Stimulated activated CD8-positive, alpha-beta memory T cell treated with anti-CD3 and anti-CD28 coated beads, Interleukin-4, amount 100 ng/mL, for 48 hours (primary cell): ENCODE measurements around the gene INTS14.
"Not testable (repeated sequence)": the region's sequence is repeated elsewhere in the genome, so short reads cannot be mapped to it uniquely, and the experiment has no call there.

Experiments
- DNase-seq: peaks from one replicate; pipeline ENCODE4 v3.0.0-alpha.2; 2020

INTS14 gene

DNA sequence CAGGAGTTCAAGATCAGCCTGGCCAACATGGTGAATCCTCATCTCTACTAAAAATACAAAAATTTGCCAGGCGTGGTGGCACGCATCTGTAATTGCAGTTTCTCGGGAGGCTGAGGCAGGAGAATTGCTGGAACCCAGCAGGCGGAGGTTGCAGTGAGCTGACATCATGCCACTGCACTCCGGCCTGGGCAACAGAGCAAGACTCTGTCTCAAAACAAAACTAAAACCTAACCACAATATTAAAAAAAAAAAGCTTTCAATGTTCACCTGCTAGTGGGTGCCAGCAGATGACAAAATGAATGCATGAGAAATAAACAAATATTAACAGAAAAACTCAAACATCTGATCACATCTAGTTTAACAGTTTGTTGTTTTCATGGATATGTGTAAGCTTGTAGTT lies 19.8 kb upstream of the INTS14 start:
- DNase-seq = no peak

DNA sequence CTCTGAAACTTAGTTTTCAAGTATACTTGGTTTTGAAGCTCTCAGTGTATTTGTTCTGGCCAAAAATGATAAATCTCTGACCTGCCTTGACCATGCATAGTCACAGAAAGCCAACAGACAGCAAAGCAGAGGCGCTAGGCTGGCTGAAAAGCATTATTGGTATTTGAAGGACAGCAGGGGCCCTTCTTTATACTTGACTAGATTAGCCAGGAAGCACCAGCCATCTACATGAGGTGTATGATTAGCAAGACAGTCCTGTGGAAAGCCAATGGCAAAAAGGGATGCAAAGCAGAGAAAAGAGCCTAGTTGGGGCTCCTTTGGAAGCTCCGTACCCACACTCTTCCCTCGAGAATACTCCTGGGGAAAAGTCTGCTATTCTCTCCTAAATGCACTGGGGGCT lies 18.6 kb upstream of the INTS14 start:
- DNase-seq = no peak

DNA sequence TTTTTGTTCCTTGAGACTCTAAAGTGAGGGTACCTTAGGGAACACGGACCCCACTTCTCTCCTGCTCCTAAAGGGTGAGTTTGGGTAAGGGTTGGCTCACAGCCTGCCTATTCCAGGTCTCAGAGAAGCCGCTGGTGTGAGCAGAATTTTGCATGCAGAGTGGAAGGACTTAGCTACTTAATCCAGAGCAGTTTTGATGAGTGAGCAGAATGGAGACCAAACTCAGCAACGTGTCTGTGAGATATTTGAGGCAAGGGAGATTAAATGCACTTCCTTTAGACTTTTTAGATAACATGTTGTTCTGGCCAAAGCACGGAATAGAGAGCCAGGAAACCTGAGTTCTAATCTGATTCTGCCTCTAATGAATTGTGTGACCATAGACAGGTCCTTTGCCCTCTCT lies 15.9 kb upstream of the INTS14 start:
- no peak for DNase-seq

DNA sequence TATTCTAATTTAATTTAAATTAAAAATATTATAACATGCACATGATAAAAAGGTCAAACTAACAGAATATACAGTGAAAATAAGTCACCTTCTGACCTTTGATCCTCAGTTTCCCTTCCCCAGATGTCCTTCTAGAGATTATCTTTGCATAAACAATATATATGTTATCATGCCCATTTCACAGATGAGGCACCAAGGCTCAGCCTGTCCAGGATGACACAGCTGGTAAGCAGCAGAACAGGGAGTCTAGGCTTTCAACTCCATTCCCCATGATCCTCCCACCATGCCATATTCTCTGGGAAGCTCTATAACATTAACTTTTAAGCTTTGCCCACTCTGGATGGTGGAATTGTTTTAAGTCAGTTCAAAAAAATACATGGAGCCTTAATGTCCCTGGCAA lies 12.2 kb upstream of the INTS14 start:
- no peak for DNase-seq

DNA sequence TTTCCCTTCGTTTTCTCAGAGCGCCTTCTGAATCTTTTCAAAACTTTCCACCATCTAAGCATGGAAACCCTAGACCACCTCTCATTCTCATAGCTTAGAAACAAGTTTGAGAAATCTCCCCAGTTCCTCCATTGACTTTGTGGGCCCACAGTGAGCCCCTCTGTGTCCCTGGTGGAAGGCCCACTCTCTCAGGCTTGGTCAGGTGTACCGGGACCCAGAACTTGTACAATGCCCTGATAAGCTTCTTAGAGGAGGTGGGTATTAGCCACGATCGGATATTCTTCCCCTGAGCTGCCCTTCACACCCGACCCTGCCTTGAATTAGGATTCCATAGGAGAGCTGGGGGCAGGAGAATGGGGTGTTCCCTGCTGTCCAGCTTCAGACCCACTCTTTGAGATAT lies 10.7 kb upstream of the INTS14 start, which contains the start of gene SLC24A1:
SLC24A1 (plus strand) TSS at position 301 of the 400 bp plus-strand sequence. CDS start 2,143 bp downstream, outside the sequence.
- no peak for DNase-seq

DNA sequence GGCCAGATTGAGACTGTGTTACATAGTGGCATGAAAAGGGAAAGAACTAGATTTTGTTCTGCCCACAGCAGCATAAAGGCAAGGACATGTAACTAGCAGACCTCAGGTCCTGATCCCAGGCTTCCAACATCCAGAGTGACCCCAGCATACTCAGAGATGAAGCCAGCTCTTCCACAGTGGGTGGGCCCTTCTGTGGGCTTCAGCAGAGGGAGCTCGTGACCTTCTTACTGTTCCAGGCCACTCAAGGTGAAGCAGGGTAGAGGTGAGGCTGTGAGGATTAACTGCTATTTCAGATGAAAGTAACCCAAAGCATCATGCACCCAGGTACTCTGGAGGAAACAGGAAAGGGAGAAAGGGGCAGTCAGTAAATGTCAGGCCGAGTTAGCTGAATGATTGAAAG lies 9.9 kb upstream of the INTS14 start:
- no peak for DNase-seq

DNA sequence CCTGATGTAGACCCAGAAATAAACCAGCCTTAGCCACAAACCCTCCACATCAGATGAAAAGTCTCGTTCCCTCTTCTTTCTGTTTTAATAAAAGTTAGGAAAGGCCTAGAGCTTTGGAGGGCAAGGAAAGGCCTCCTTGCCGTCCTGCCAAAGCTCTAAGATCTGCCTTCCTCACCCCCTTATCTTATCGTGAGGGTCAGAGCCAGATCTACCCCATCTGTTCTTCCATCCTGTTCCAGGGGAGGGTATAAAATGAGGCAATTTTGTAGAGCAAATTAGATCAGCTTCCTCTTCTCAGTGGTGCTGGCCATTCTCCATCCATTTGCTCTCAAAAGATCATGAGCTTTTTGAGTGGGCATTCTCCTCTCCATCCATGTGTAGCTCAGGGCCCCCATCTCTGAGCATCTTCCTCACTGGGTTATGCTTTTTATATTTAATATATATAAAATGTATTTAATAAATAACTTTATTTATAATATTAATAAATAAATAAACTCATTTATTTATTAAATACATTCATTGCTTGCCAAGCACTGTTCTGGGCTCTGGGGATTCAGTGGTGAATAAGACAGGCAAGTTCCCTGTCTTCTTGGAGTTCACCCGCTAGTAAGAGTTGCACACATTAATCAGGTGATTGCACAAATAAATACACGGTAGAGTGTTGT lies 8.8 kb upstream of the INTS14 start:
- DNase-seq = no peak

DNA sequence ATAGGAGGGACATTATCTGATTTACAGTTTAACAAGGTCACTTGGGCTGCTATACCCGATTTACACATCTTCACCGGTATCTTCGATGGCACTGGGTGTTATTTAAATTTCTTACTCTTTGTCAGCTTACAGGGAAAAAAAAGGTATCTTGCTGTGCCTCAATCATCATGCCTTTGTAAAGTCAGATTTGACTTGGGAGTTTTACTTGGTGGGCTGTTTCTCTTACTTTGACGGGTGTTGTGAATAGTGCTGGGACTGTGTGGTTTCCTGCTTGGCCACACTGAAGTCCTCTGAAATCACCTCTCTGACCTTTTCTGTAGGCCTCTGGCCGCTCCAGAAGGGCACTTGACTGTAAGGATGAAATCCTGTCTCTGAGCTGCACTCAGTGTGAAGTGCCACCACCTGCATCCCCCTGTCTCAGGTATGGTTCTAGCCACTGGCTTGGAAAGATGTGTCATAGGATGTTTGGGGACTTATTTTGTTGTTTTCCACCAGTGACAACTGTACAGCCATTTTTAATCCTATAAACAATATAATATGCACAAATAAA lies 7.7 kb upstream of the INTS14 start:
- DNase-seq = no peak

DNA sequence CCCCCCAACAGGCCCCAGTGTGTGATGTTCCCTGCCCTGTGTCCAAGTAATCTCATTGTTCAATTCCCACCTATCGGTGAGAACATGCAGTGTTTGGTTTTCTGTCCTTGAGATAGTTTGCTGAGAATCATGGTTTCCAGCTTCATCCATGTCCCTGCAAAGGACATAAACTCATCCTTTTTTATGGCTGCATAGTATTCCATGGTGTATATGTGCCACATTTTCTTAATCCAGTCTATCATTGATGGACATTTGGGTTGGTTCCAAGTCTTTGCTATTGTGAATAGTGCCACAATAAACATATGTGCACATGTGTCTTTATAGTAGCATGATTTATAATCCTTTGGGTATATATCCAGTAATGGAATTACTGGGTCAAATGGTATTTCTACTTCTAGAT lies 5.0 kb upstream of the INTS14 start:
- DNase-seq = not testable (repeated sequence)

DNA sequence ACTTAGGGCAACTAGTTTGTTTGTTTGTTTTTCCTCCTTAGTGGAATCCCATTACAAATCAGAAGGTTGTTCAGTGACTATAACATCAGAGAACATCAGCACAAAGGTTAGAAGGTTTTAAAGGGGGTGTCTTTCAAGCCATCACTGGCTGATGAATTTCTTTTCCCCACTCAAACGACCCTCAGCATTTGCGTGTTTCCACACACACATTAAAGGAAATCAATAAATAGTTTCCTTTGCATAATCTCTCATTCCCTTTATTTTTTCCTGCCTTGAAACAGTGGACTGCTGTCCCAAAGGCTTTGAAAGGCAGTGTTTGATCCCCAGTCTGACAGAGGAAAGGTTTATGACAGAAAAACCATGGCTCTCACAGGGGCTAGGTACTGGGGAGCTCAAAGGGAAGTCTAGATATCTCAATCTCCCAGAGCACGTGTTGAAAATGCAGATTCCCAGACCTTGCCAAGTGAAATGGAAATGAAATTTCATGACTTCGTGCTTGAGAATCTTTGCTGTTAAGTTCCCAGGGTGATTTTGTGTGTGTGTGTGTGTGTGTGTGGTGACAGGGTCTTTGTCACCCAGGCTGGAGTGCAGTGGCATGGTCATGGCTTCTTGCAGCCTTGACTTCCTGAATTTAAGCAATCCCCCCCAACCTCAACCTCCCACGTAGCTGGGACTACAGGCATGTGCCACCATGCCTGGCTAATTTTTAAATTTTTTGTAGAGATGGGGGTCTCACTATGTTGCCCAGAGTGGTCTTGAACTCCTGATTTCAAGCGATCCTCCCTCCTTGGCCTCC lies 2.2 kb upstream of the INTS14 start:
- no peak for DNase-seq

DNA sequence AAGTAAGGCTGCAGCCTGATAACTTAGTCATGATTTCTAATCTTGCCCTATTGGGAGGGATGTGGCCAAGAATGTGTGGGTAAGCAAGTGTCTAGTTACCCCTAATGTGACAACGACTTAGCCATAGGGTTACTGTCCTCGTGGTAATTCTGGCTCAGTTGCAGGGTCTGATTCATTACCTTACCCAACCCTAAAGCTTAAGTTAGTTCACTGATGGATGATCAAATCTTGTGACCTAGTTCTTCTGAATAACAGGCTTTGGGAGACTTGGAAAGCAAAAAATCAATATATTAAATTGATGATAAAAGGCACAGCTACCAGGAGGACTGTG lies 1.6 kb upstream of the INTS14 start:
- DNase-seq = no peak

DNA sequence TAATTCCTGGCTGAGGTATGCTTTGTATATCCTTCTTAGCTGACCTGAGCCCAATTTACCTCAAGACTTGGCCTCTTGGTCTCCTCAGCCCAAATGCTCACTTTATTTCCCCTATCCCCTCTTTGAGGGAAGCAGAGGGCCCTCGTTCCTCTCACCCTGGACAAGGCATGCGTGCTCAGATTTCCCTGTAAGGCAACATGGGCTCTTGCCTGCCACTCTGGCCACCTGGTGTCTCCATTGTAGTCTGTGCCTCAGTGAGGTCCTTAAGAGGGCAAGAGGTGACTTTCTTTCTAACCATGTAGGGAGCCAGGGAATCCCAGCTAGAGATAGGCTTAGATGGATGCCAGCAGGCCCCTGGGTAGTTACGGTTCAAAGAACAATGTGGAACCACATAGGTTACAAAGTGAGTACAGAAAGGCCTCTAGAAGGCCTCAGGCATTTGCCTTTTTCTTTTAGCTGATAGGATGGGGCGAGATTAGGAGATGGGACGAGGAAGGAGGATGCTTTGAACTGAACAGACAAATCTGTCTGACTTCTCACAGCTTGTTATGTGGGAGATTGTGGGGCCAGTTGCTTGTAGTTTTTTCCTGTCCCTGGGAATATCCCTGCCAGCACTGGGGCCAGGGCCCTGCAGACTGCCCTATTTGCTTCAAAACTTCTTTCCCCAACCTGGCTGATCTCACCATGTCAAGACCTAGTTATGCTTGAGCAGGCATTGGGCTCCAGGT lies 1.1 kb upstream of the INTS14 start:
- DNase-seq = no peak

DNA sequence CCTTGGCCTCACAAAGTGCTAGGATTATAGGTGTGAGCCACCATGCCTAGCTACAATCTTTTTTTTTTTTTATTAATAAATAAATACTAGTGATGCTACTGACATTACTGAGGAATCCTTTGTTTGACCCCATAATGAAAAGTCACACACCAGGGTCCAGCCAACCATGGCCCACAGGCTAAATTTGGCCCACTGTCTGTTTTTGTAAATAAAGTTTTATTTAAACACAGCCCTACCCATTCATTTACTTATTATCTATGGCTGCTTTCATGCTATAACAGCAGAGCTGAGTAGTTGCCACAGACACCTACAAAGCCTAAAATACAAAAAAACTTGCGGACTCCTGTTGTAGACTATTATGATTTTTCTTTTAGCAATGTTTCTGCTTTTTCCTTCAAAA lies 7.4 kb downstream of the INTS14 start:
- DNase-seq = no peak

DNA sequence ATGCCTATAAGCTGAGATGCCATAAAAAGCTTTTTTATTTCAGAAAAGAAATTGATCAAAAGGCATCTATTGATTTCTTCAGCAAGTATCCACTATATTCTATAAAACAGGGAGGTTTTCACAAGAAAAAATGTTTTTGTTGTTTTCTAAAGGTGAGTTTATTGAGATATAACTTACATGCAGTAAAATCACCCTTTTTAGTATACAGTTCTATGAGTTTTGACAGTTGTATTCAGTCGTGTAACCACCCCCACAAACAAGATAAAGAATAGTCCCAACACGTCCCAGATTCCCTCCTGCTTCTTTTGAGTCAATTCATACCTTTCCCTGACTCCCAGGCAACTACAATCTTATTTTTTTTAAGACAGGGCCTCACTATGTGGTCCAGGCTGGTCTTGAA lies 7.8 kb downstream of the INTS14 start:
- DNase-seq = no peak

DNA sequence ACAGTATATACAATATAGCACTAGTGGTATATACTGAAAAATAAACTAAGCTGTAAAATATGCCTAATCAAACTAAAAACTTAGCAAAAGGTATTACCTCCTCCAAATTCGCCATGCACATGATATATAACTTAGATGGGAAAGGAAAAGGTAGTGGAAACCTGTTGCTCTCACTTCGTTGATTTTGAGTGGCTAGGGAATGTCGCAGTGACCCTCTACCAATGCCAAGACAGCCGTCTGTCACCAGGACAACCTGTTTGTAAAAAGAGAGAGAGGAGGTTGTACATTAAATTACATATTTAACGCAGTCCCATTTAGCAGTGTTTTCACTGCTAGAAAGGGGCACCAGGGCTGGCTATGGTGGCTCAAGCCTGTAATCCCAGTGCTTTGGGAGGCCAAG lies 11.3 kb downstream of the INTS14 start:
- DNase-seq = no peak

DNA sequence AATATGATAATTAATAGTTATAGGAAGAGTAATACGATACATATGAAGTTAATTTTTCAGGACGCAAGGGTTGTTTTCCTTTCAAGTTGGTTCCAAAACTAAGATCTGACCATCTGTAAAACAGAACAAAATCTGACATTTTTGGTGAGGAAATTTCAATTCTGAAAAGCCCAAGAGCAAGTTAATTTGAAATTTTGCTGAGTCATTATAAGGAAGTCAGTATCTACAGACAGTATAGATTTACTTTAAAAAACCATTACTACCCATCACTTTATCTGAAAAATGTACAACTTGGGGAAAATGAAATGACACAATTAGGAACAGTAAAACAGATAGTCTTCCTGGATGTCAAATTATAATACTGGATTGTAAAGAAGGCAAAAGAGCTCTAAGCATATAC lies 12.5 kb downstream of the INTS14 start:
- no peak for DNase-seq

DNA sequence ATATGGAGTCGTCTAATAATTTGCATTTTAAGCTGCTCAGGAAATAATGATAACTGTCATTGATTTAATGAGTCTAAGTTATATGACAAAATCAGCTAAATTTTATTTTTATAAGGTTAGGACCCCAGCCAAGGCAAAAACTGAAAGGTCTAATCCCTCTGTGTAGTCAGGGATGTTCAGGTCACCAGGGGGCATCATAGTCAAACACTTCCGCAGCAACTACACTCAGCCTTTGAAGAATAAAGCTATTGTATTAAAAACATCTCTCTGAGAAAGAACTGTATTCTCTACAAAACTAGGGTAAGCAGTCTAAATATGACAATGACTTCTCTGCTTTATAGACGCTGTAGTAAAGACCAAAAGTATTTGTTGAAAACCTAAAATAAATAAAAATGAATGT lies 15.0 kb downstream of the INTS14 start:
- no peak for DNase-seq

DNA sequence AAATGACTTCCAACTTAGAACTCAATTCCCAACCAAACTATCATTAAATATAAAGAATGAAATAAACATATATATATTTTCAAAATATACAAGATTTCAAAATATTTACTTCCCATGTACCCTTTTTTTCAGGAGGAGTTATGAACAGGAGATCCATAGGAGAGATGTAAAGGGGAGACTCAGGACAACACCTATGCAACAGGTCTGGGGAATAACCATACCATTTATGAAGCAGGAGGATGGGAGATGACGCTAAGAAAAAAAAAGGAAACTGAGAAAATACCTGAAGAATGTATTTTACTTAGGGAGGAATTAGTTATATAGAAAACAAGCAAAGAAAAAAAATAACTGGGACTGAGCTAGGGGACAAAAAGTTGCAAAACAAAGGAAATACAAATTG lies 23.8 kb downstream of the INTS14 start:
- DNase-seq = no peak

DNA sequence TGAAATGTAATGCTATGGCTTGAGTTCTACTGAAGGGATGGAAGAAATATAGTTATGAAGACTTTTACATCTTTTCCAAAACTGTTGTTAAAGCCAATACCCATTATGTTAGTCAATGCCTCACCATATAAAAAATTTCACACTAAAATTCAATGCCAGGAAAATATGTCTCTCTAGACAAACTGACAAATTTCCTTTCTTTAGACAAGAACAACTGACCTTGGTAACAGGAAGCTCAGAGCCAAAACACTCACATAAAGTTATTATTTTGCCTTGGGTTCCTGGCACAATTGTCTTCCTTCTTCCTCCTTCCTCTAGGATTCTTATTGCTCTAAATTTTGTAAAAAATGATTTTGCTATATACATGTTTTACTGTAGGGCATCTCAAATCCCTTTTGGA lies 26.7 kb downstream of the INTS14 start:
- DNase-seq = no peak

DNA sequence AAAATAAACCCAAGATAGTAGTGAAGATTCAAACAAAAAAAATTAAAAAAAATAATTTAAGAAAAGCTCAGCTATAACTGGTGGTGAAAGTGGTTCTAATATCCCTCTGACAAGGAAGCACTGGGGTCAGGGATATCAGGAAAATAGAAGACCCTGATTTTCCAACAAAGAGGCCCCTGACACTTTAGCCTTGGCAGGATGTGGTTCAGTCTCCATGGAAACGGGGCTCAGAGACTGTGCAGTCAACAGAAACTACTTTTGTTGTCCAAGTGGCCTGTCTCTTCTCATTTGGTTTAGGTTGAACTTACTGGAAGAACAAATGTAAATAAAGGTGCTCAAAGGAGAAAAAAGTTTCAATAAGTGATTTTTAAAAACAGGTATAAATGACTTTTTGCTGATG lies 27.2 kb downstream of the INTS14 start:
- peak; percentile 42 for DNase-seq

DNA sequence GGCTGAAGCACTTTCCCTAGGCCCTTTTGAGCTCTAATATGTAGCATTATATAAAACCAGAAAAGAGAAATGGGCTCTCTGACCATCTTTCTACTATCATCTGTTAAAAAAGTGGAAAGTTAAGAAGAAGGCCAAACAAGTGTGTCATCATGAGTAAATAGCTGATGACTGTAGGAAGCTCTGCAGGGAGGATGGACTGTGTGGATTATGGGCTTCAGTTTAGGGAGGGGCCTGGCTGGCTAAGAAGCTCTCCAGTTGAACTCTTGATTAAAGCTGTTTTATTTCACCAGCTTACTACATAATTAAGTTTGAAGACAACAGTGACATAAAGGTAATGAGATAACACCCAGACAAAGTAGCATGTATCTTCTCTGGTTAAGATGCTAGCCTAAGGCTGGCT lies 30.6 kb downstream of the INTS14 start:
- no peak for DNase-seq

DNA sequence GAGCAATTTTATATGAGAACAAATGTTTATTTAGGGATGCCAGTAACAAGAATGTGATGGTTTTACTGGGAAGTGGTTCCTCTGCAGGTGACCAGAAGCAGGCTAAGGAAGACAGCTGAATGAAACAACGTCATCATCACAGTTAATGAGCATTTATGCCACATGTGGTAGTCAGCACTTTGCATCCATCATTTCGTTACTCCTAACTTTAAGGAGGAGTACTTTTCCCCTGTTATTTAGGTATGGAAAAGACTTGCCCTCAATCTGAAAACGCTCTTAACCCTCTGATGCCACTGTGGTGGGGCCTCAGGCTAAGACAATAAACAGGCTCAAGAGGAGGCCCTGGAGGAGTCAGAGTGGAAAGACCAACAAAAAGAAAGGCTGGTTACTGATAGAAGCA lies 31.2 kb downstream of the INTS14 start:
- DNase-seq = no peak

DNA sequence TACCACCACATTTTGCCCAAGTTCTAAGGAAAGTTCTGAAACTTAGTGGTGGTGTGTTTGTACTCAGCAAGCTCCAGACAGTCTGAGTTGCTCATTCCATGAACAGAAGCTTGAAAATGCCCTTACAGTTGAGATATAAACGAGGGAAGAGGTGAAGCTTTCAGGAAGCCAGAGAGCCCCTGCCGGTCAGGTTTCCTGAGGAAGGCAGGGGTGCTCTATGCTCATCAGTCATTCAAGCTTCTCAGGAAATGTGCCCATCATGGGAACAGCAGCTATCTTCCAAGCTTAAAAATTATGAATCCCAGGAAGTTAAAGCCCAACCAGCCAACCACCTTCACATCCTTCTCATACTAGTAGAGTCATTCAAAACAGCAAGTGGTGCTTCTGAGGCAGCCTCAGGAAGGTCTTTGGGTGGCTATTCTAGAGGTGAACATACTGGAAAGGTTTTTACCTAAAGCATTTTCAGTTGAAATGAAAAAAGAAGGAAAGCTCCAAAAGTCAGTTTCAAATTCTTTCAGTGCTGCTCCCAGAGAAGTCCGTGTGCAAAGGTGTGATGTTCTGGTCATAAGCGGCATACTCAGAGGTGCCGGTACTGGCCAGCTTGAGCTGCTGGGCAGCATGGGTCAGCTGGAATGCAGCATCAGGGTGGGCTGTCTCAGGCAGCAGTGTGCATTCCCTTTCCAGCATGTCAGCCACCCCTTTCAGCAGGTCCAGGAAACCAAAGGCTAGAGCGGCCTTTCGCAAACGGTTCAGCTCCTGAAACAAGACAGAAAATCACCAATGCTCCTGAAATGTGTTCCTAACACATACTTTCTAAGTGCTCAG lies 31.8 kb downstream of the INTS14 start:
- no peak for DNase-seq
